ENCODE results near the gene ZNF554.
"Not testable (repeated sequence)": the region's sequence is repeated elsewhere in the genome, so short reads cannot be mapped to it uniquely, and the experiment has no call there.

The ZNF554 gene

DNA sequence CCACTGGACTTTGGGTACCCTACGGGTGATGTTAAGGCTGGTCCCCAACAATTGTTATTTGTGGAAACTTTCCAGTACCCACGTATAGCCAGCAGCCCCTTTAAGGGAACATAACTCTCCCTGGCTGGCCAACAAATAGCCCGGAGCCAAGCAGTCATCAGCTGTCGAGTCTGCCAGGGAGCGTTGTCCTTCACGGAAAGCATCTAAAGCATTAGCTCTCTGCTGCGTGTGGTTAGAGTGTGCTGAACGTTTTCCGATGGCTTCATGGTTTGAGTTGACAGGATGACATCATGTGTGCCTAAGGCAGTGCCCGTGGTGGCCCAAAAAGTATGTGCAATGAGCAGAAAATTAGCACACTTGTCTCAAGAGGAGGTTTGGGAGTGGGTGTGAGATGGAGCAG is 44.1 kb downstream of the ZNF554 start:
- no peak overlapping the region for H3K27ac ChIP-seq
- DNase-seq (ENCODE audit: low read depth, low spot score), result no peak

DNA sequence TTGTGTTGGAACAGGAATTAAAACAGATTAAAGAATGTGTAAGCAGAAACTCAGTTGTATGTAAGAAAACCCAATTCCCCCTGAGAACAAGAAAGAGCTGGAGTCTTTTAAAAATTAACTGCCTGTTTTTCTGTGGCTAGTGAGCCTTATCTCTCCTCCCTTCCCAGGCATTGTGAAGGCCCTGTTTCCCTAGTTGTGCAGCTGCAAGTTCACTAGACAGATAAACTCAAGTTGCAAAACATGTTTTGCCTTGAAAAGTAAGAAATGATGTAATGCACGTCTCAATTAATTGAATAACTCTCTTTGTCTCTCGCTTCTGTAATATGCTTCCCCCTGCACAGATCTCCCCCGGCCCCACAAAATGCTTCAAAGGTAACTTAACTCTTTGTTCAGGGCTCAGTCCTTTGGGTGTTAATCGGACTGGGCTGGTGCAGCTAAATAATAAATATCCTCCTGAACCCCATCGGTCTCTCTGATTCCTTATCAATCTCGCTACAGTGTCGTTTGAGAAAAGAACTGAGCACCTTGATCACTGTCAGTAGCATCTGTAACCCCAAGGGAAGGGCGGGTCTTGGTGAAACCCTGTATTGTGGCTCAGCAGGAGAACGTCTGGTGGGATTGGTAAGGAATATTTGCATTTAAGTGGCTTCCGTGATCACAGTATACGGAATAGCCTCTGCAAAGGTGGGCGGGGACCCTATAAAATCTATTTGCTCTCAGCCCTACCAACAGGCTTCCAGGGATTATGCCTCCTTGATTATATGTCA is 45.8 kb downstream of the ZNF554 start:
- DNase-seq (ENCODE audit: low read depth, low spot score), result no peak
- H3K27ac ChIP-seq, result no peak overlapping the region

DNA sequence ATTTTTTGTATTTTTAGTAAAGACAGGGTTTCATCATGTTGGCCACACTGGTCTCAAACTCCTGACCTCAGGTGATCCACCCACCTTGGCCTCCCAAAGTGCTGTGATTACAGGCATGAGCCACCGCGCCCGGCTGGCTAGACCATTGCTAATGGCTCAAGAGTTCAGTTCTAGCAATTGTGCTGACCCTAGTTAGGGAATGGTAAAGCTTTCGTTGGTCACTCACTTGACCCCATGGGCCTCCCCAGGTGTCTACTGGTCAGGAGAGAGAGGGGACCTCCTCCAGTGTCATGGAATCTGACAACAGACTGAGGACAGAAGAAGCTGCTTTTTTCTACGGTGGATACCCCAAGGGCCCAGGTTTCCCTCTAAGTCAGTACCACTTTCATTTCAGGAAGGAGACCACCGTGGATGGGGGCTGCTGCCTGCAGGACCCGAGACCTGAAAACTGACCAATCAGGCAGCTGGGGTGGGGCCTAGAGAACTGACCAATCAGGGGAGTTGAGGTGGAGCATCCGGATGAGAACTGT is 46.9 kb downstream of the ZNF554 start:
- H3K27ac ChIP-seq, result no peak overlapping the region
- DNase-seq (ENCODE audit: low read depth, low spot score), result no peak

DNA sequence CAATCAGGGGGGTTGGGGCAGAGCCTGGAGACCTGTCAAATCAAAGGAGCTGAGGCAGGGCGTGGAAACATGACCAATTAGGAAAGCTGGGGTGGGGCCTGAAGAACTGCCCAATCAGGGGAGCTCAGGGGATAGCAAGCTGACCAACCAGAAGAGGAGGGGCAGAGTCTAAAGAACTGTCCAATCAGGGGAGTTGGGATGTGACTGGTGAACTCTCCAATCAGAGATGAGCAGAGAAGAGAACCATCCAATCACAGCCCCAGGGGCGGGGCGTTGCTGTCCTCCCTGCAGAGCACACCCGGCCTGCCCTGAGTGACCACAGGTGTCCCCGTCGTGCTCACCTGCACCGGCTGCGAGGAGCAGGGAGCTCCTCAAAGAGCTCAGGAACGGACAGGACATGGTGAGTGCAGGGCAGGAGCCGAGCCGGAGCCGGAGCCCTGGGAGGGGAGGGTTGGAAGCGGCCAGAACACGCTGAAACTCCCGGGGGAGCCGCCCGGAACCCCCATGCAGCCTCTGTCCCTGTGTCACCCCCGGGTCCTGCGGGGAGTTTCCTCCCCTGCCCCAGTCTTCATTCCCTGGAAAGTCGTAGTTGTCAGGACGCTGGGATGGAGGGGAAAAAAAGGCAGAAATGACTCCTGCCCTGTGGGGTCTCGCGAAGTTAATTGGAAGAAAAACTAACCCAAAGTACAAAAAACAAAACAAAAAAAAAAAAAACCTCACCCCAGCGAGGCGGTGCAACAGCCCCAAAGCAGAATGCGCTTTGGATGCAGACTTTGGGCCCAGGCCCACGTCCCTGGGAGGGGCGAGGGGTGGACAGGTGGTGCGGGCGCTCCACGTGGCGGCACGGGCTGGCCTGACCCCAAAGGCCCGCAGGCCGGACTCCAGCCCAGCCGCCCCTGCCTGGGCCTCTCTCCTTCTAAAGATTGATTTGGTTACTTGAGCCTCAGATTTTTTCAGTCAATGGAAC is 47.6 kb downstream of the ZNF554 start, which contains the start of gene ZNF556:
ZNF556 (plus strand) TSS at position 311 of the 967 bp plus-strand sequence; CDS start at position 398, 87 bp downstream.
- no peak within 1 kb of the TSS for H3K27ac ChIP-seq
- DNase-seq (ENCODE audit: low read depth, low spot score), result no peak

DNA sequence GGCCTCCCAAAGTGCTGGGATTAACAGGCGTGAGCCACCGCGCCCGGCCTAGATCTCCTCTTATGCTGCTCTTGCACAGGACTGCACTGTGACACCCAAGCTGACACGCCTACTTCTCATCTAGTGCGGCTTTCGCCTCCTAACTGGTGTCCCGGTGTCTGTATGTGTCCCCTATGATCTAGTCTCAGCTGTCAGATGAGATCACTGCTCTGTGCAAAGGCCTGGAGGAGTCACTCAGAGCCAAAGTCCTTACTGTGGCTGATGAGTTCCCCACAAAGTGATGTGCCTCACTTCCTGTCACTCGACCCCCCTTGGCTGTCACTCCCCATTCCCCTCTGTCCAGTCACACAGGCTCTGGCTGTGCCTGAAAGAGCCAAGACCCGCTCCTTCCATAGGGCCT is 50.0 kb downstream of the ZNF554 start:
- no peak for DNase-seq (ENCODE audit: low read depth, low spot score)
- no peak overlapping the region for H3K27ac ChIP-seq

DNA sequence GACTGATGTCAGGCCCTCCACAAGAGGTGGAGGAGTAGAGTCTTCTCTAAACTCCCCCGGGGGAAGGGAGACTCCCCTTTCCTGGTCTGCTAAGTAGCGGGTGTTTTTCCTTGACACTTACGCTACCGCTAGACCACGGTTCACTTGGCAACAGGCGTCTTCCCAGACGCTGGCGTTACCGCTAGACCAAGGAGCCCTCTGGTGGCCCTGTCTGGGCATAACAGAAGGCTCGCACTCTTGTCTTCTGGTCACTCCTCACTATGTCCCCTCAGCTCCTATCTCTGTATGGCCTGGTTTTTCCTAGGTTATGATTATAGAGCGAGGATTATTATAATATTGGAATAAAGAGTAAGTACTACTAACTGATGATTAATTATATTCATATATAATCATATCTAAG is 52.5 kb downstream of the ZNF554 start:
- not testable (repeated sequence) for H3K27ac ChIP-seq; DNase-seq (ENCODE audit: low read depth, low spot score)

DNA sequence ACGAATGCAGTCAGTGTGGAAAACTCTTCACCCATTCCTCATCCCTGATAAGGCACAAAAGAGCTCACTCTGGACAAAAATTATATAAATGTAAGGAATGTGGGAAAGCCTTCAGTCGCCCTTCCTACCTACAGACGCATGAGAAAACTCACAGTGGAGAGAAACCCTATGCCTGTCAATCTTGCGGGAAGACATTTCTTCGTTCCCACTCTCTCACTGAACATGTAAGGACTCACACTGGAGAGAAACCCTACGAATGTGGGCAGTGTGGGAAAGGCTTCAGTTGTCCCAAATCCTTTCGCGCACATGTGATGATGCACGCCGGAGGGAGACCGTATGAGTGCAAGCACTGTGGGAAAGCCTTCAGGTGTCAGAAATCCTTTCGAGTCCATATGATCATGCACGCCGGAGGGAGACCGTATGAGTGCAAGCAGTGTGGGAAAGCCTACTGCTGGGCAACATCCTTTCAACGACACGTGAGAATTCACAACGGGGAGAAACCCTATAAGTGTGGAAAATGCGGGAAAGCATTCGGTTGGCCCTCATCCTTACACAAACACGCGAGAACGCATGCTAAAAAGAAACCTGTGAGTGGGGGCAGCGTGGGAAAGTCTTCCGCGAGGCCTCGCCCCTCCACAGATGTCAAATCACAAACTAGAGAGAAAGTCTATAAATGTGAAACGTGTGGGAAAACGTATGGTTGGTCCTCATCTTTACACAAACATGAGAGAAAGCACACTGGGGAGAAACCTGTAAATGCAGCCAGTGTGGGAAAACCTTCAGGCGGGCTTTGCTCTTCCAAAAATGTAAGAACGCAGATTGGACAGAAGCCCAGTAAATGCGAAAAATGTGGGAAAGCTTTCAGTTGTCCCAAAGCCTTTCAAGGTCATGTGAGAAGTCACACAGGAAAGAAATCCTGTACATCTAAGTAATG is 58.0 kb downstream of the ZNF554 start:
- H3K27ac ChIP-seq, result no peak overlapping the region

DNA sequence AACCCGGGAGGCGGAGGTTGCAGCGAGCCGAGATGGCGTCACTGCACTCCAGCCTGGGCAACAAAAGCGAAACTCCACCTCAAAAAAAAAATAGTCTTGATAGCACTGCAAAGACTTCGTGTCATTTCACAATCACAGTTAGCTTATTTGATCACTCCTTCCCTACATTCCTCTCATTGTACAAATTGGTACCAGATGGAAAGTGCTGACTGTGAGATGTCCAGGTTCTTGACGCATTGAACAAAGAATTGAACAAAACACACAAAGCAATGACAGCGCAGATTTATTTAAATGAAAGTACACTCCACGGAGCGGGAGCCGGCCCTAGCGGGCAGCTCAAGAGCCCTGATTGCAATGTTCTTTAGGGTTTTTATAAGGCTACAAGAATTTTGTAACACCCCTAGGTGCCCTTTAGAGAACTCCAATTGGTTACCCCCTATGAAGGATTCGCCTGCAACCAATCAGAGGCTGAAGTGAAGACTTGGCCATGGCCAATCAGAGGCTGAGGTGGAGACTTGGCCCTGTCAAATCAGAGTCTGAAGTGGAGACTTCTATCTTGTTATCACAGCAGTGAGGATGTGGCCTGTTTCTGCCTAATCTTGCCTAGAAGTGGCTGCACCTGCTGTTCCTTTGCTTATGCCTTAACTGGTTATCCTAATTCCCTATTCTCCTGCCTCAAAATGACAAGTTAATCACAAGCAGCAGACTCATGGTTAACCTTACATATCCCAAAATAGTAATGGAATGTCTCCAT is 64.2 kb downstream of the ZNF554 start:
- DNase-seq (ENCODE audit: low read depth, low spot score), result no peak

More for the DNA sequence above, 58.0 kb downstream of the ZNF554 start:
- DNase-seq (ENCODE audit: low read depth, low spot score), result no peak

DNA sequence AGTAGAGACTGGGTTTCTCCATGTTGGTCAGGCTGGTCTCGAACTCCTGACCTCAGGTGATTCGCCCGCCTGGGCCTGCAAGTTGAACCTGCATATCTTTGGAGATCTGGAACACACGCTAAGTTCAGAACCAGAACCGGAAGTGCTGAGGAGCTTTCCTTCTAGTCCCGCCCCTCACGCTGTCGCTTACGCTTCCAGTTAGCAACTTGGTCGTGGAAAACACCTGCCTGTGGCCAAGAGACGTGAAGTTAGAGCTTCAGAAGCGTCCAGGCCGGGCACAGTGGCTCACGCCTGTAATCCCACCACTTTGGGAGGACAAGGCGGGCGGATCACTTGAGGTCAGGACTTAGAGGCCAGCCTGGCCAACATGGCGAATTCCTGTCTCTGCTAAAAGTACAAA is 66.1 kb downstream of the ZNF554 start:
- no peak for DNase-seq (ENCODE audit: low read depth, low spot score)
- H3K27ac ChIP-seq, result no peak overlapping the region

More for the DNA sequence above, 64.2 kb downstream of the ZNF554 start:
- no peak overlapping the region for H3K27ac ChIP-seq
